ENCODE data around the gene GGA3. TPM values are rescaled to one million over a fixed set of nuclear protein-coding genes. Genes with fewer than 3 reads are reported as not detected.
"Not testable (repeated sequence)": the region's sequence is repeated elsewhere in the genome, so short reads cannot be mapped to it uniquely, and the experiment has no call there.

Gene GGA3
- total RNA-seq, 6 donors from 2014 or later: 32.3 to 139 (median 55.4) TPM

DNA sequence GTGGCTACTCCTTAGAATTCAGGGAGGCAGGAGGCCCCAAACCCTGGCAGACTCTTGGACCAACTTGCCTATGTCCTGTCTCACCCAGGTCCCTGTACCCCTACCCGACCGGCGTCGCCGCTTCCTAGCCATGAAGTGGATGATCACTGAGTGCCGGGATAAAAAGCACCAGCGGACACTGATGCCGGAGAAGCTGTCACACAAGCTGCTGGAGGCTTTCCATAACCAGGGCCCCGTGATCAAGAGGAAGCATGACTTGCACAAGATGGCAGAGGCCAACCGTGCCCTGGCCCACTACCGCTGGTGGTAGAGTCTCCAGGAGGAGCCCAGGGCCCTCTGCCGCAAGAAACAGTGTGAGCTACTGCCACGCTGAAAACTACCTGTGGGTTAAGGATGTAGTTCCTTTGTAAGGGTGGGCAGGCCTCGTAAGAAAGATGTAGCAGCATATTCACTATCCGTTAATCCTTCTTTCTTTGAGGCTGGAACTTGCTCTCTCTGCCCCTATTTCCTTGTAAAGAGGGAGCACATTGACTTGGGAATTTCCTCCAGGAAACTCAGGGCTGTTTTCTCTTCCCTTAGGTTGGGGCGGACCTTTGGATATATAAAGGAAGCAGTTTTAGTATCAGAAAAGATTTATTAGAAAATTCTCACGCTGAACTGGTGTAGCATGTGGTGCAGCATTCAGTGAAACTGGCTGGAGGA is 4.4 kb upstream of the GGA3 start:
- no peaks in the 10 kb centered on the region for H3K9me3 ChIP-seq
- H3K27ac ChIP-seq: no peak overlapping the region
- H3K4me1 ChIP-seq: peaks cover 15 to 41% (median 24%) of the 10 kb centered on the region in 4 donors
- TF ChIP-seq, protein P1, sequence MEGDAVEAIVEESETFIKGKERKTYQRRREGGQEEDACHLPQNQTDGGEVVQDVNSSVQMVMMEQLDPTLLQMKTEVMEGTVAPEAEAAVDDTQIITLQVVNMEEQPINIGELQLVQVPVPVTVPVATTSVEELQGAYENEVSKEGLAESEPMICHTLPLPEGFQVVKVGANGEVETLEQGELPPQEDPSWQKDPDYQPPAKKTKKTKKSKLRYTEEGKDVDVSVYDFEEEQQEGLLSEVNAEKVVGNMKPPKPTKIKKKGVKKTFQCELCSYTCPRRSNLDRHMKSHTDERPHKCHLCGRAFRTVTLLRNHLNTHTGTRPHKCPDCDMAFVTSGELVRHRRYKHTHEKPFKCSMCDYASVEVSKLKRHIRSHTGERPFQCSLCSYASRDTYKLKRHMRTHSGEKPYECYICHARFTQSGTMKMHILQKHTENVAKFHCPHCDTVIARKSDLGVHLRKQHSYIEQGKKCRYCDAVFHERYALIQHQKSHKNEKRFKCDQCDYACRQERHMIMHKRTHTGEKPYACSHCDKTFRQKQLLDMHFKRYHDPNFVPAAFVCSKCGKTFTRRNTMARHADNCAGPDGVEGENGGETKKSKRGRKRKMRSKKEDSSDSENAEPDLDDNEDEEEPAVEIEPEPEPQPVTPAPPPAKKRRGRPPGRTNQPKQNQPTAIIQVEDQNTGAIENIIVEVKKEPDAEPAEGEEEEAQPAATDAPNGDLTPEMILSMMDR (IDR thresholded peaks at IDR 0.05): no peak
- no peak for TF ChIP-seq POLR2AphosphoS5 (IDR thresholded peaks at IDR 0.05)
- no peak for TF ChIP-seq POLR2A (IDR thresholded peaks at IDR 0.05)
- no peak for TF ChIP-seq EP300 (IDR thresholded peaks at IDR 0.05)
- WGBS, 2 donors: 73 to 76% methylated on average over 17 of the region's 17 CpGs
- no peak for ATAC-seq (ENCODE audit: low FRiP score in 2 of 2)
- peaks cover 7 to 43% (median 35%) of the 10 kb centered on the region in 4 donors for H3K36me3 ChIP-seq
- H3K27me3 ChIP-seq: no peaks in the 10 kb centered on the region
- H3K4me3 ChIP-seq: no peak overlapping the region
- peak in 1 of 2 donors; percentile 39 for DNase-seq

DNA sequence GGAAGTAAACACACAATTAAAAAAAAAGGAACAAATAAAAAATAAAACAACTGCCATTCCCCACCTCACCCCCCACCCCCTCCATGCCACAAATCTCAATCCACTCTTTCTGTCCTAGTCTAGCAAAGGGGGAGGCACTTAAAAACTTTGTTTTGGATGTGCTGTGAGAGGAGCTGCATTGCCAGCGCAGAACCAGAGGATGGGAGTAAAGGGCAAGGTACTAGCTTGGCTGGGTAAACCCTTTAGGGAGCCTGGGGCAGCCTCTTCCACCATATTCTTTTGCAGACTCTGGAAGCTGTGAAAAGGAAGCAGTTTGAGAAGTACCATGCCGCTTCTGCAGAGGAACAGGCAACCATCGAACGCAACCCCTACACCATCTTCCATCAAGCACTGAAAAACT is 1.6 kb upstream of the GGA3 start:
- Histone ChIP-seq H3K4me3 (peak overlapping the region in 1 of 4 donors; percentile 79), H3K4me1 (peaks cover 27 to 60% (median 37%) of the 10 kb centered on the region in 4 donors), H3K27ac (peak overlapping the region in 1 of 4 donors; percentile 96), H3K36me3 (peaks cover 7 to 43% (median 35%) of the 10 kb centered on the region in 4 donors), H3K9me3 (no peaks in the 10 kb centered on the region), H3K27me3 (no peaks in the 10 kb centered on the region)
- TF ChIP-seq, protein P1 (IDR thresholded peaks at IDR 0.05): no peak
- TF ChIP-seq POLR2A (IDR thresholded peaks at IDR 0.05) (no peak), POLR2AphosphoS5 (IDR thresholded peaks at IDR 0.05) (no peak), EP300 (IDR thresholded peaks at IDR 0.05) (no peak)
- DNase-seq (no peak), ATAC-seq (ENCODE audit: low FRiP score in 2 of 2) (no peak)
- 91 to 92% methylated on average over 4 of the region's 4 CpGs for WGBS, 2 donors

DNA sequence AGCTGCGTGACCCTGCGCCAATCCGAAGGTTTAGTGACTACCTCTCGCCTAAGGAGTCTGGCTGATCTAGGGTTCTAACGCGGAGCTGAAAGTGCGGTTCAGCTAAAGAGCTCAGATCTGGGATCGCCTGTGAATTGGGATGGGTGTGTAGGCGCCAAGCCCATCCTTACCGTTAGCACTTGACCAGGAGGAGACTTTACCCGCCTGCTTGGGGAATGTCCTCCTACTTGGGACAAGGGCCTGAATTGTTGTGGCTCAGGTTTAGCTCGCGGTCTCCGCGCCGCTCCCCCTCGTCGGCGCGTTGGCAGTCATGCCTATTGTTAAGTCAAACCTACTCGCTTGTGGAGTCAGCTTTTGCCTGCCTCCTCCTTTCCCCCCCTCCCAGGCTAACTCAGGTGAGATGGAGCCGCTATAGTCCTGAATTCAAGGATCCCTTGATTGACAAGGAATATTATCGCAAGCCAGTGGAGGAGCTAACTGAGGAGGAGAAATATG is 753 bp upstream of the GGA3 start:
- WGBS, 2 donors: 2 to 3% methylated on average over 14 to 22 of the region's 23 CpGs
- H3K4me3 ChIP-seq: peak overlapping the region; percentile 79 to 97 (median 86)
- peaks cover 7 to 41% (median 33%) of the 10 kb centered on the region in 4 donors for H3K36me3 ChIP-seq
- peak overlapping the region; percentile 95 to 99 (median 97) for H3K27ac ChIP-seq
- no peaks in the 10 kb centered on the region for H3K27me3 ChIP-seq
- TF ChIP-seq, protein P1 (IDR thresholded peaks at IDR 0.05): no peak
- TF ChIP-seq EP300 (IDR thresholded peaks at IDR 0.05) (no peak), POLR2AphosphoS5 (IDR thresholded peaks at IDR 0.05) (no peak), POLR2A (IDR thresholded peaks at IDR 0.05) (no peak)
- H3K4me1 ChIP-seq: peaks cover 27 to 54% (median 34%) of the 10 kb centered on the region in 4 donors
- ATAC-seq (ENCODE audit: low FRiP score in 2 of 2) (peak in 1 of 2 donors; percentile 31), DNase-seq (peak in 1 of 2 donors; percentile 73)
- no peaks in the 10 kb centered on the region for H3K9me3 ChIP-seq

DNA sequence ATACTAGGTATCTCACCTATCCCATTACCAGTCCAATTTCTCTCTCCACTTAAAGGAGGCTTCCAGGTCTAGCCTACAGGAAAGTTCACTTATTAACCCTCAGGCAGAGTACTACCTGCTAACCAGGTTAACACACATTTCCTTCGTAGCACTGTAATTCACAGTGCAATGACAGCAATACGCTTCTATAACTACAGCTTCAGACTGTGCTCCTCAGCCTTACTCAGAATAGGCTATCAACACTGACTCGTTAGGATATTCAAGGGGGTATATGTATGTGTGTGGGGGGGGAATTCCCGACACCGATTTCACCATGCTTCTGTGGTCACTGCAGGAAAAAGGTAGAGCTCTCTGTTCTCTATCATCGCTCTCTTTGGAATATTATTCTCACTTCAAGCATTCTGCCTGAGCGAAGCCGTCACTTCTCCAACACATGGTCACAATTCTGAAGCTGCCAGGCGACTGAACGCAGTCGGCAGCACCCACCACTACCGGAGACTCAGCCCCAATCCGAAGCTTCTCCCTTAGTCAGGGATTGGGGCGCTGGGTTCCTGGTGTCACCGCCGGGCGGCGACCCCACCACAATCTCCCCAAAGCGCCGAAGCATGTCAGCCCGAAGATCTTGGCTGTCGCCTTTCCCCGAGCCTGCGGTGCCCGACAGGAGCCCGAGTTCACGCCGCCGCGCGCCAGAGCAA is 618 bp downstream of the GGA3 start:
- Histone ChIP-seq H3K27ac (peak overlapping the region; percentile 95 to 99 (median 97)), H3K27me3 (no peaks in the 10 kb centered on the region), H3K4me1 (peaks cover 27 to 50% (median 35%) of the 10 kb centered on the region in 4 donors), H3K4me3 (peak overlapping the region; percentile 79 to 97 (median 92)), H3K36me3 (peaks cover under 1 to 27% (median 22%) of the 10 kb centered on the region in 4 donors), H3K9me3 (no peaks in the 10 kb centered on the region)
- TF ChIP-seq, protein P1 (IDR thresholded peaks at IDR 0.05): peak in 3 of 6 experiments; percentile 12 to 30 (median 12)
- TF ChIP-seq EP300 (IDR thresholded peaks at IDR 0.05): no peak
- WGBS, 2 donors: 2 to 8% methylated on average over 8 to 31 of the region's 31 CpGs
- ATAC-seq (ENCODE audit: low FRiP score in 2 of 2): peak in 1 of 2 donors; percentile 20
- DNase-seq: no peak

DNA sequence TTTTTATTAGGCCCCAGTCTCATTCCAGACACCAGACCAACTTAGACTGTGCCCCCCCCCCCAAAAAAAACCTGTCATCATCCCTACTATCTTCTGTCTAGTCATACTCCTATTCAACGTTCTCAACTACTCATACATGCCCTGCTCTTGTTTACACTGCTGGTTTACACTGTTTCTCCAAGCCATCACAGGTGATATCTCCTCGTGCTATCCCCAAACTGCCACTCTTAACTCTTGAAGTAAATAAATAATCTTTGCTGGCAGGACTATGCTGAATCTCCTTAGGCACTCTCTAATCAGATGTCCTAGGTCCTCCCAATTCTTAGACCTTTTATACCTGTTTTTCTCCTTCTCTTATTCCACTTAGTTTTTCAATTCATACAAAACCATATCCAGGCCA is 4.2 kb downstream of the GGA3 start:
- not testable (repeated sequence) for H3K36me3 ChIP-seq; H3K27ac ChIP-seq; H3K4me3 ChIP-seq; H3K27me3 ChIP-seq; ATAC-seq (ENCODE audit: low FRiP score in 2 of 2); H3K9me3 ChIP-seq; DNase-seq
- H3K4me1 ChIP-seq: peaks cover 23 to 52% (median 27%) of the 10 kb centered on the region in 4 donors
- WGBS, 2 donors: 53 to 55% methylated on average over 2 of the region's 2 CpGs

DNA sequence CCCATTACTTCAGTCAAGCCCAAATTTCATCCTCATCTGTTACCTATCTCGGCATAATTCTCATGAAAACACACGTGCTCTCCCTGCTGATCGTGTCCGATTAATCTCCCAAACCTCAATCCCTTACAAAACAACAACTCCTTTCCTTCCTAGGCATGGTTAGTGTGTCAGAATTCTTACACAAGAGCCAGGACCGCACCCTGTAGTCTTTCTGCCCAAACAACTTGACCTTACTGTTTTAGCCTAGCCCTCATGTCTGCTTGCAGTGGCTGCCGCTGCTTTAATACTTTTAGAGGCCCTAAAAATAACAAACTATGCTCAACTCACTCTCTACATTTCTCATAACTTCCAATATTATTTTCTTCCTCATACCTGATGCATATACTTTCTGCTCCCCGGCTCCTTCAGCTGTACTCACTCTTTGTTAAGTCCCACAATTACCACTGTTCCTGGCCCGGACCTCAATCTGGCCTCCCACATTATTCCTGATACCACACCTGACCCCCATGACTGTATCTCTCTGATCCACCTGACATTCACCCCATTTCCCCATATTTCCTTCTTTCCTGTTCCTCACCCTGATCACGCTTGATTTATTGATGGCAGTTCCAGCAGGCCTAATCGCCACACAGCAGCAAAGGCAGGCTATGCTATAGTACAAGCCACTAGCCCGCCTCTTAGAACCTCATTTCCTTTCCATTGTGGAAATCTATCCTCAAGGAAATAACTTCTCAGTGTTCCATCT is 5.3 kb downstream of the GGA3 start:
- peak in 1 of 2 donors; percentile 62 for DNase-seq
- Histone ChIP-seq H3K27ac (peak overlapping the region in 3 of 4 donors; percentile 40 to 65 (median 44)), H3K4me1 (peaks cover 20 to 52% (median 27%) of the 10 kb centered on the region in 4 donors)
- not testable (repeated sequence) for H3K27me3 ChIP-seq; H3K4me3 ChIP-seq; H3K9me3 ChIP-seq; ATAC-seq (ENCODE audit: low FRiP score in 2 of 2); H3K36me3 ChIP-seq
- 50 to 80% methylated on average over 7 to 11 of the region's 11 CpGs for WGBS, 2 donors
